ENCODE measurements around the gene ZNF74. TPM values are rescaled to one million over a fixed set of nuclear protein-coding genes. Genes with fewer than 3 reads are reported as not detected.
"Not testable (repeated sequence)": the region's sequence is repeated elsewhere in the genome, so short reads cannot be mapped to it uniquely, and the experiment has no call there.

Gene ZNF74
- polyA plus RNA-seq, 4 donors: 15.0 to 20.4 (median 15.9) TPM

- not testable (repeated sequence) for DNase-seq (ENCODE audit: low read depth in 4 of 4, low spot score in 3 of 4)
Observed at GRCh38 chr22:20374130-20374529, 19.8 kb upstream of the ZNF74 start.

GRCh38 chr22:20376281-20376680, 17.7 kb upstream of the ZNF74 start:
- DNase-seq (ENCODE audit: low read depth in 4 of 4, low spot score in 3 of 4): not testable (repeated sequence)

- not testable (repeated sequence) for DNase-seq (ENCODE audit: low read depth in 4 of 4, low spot score in 3 of 4)
Observed at GRCh38 chr22:20376983-20377382, 17.0 kb upstream of the ZNF74 start.

GRCh38 chr22:20378110-20378509, 15.8 kb upstream of the ZNF74 start:
- DNase-seq (ENCODE audit: low read depth in 4 of 4, low spot score in 3 of 4): no peak

GRCh38 chr22:20378684-20379083, 15.3 kb upstream of the ZNF74 start:
- DNase-seq (ENCODE audit: low read depth in 4 of 4, low spot score in 3 of 4): not testable (repeated sequence)

- DNase-seq (ENCODE audit: low read depth in 4 of 4, low spot score in 3 of 4): no peak
Observed at GRCh38 chr22:20380486-20380885, 13.5 kb upstream of the ZNF74 start.

- no peak for DNase-seq (ENCODE audit: low read depth in 4 of 4, low spot score in 3 of 4)
Observed at GRCh38 chr22:20383538-20383937, 10.4 kb upstream of the ZNF74 start.

GRCh38 chr22:20384171-20384570, 9.8 kb upstream of the ZNF74 start:
- DNase-seq (ENCODE audit: low read depth in 4 of 4, low spot score in 3 of 4): no peak

- DNase-seq (ENCODE audit: low read depth in 4 of 4, low spot score in 3 of 4): no peak
Observed at GRCh38 chr22:20384865-20385264, 9.1 kb upstream of the ZNF74 start.

GRCh38 chr22:20386336-20386735, 7.6 kb upstream of the ZNF74 start:
- DNase-seq (ENCODE audit: low read depth in 4 of 4, low spot score in 3 of 4): no peak

GRCh38 chr22:20386972-20387371, 7.0 kb upstream of the ZNF74 start:
- DNase-seq (ENCODE audit: low read depth in 4 of 4, low spot score in 3 of 4): no peak

- DNase-seq (ENCODE audit: low read depth in 4 of 4, low spot score in 3 of 4): no peak
Observed at GRCh38 chr22:20388200-20388599, 5.8 kb upstream of the ZNF74 start.

- no peak for DNase-seq (ENCODE audit: low read depth in 4 of 4, low spot score in 3 of 4)
Observed at GRCh38 chr22:20389288-20389687, 4.7 kb upstream of the ZNF74 start.

- DNase-seq (ENCODE audit: low read depth in 4 of 4, low spot score in 3 of 4): no peak
Observed at GRCh38 chr22:20390394-20390907, 3.5 kb upstream of the ZNF74 start.

- DNase-seq (ENCODE audit: low read depth in 4 of 4, low spot score in 3 of 4): no peak
Observed at GRCh38 chr22:20391222-20391621, 2.7 kb upstream of the ZNF74 start.

GRCh38 chr22:20392365-20392881, 1.5 kb upstream of the ZNF74 start:
- not testable (repeated sequence) for DNase-seq (ENCODE audit: low read depth in 4 of 4, low spot score in 3 of 4)

GRCh38 chr22:20392983-20393704, 807 bp upstream of the ZNF74 start:
- no peak for DNase-seq (ENCODE audit: low read depth in 4 of 4, low spot score in 3 of 4)

- no peak for DNase-seq (ENCODE audit: low read depth in 4 of 4, low spot score in 3 of 4)
Observed at GRCh38 chr22:20395181-20395906, 1.4 kb downstream of the ZNF74 start.

- DNase-seq (ENCODE audit: low read depth in 4 of 4, low spot score in 3 of 4): no peak
Observed at GRCh38 chr22:20395907-20396287, 1.9 kb downstream of the ZNF74 start.

GRCh38 chr22:20396639-20397038, 2.7 kb downstream of the ZNF74 start:
- no peak for DNase-seq (ENCODE audit: low read depth in 4 of 4, low spot score in 3 of 4)

- DNase-seq (ENCODE audit: low read depth in 4 of 4, low spot score in 3 of 4): no peak
Observed at GRCh38 chr22:20397498-20397897, 3.5 kb downstream of the ZNF74 start.

GRCh38 chr22:20398420-20398819, 4.5 kb downstream of the ZNF74 start:
- DNase-seq (ENCODE audit: low read depth in 4 of 4, low spot score in 3 of 4): no peak

Measured in right renal pelvis (tissue), 4 donors.